Measurements from ENCODE around the gene DYNC2H1.

GRCh38 chr11:103097279-103097678 lies 11.9 kb upstream of the DYNC2H1 start:
- TF ChIP-seq CTCF (IDR thresholded peaks at IDR 0.05): no peak
- no peak for TF ChIP-seq POLR2A (IDR thresholded peaks at IDR 0.05)

Data from Peyer's patch (tissue), 4 donors.